ENCODE data around the gene NDUFA11.

GRCh38 chr19:5850743-5851293 is 52.8 kb downstream of the NDUFA11 start:
- TF ChIP-seq CTCF (IDR thresholded peaks at IDR 0.05): no peak
- TF ChIP-seq ZFX (IDR thresholded peaks at IDR 0.05; ENCODE audit: borderline replicate concordance): no peak
